Glomerular endothelial cell (primary cell): ENCODE data around the gene TINAGL1. TPM values are rescaled to one million over a fixed set of nuclear protein-coding genes. Genes with fewer than 3 reads are reported as not detected.

Experiments used
- DNase-seq: peaks from one replicate; pipeline ENCODE4 v3.0.0-alpha.2; 2011; ENCODE audit warnings: low read depth, low spot score; ENCODE audit errors: extremely low read depth
- total RNA-seq: library from RNA; depleted of rRNA; stranded (reverse); fragments of >200 nt; gene quantifications from 2 replicates; pipeline ENCODE4 v1.2.3, GENCODE V29; 2015

TINAGL1 gene
- total RNA-seq, result 286 and 412 TPM in 2 replicates

DNA sequence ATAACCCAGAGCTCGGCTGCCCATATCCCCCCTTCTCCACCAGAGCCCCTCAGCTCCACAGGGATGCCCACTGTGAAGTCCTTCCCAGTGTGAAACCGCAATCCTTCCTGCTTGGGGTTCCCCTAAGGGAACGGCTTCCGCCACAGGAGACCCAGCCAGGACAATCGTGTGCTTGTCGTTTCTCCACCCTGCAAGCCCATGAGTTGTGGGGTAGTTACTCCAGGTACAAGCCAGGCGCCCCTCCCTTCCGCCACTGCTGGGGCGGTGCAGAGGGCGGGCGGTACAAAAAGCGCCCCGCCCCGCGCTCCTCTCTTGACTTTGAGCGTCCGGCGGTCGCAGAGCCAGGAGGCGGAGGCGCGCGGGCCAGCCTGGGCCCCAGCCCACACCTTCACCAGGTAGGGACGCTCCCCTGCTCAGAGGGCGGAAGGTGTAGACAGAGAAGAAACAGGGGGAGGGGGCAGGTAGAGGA lies at the start of gene TINAGL1:
TSS of gene TINAGL1 (plus strand) at position 315 of the 469 bp plus-strand sequence. CDS start 634 bp downstream, outside the sequence.
- DNase-seq, result no peak

GRCh38 chr1:31529999-31530684 lies 46.2 kb upstream of the TINAGL1 start:
- DNase-seq, result no peak

DNA sequence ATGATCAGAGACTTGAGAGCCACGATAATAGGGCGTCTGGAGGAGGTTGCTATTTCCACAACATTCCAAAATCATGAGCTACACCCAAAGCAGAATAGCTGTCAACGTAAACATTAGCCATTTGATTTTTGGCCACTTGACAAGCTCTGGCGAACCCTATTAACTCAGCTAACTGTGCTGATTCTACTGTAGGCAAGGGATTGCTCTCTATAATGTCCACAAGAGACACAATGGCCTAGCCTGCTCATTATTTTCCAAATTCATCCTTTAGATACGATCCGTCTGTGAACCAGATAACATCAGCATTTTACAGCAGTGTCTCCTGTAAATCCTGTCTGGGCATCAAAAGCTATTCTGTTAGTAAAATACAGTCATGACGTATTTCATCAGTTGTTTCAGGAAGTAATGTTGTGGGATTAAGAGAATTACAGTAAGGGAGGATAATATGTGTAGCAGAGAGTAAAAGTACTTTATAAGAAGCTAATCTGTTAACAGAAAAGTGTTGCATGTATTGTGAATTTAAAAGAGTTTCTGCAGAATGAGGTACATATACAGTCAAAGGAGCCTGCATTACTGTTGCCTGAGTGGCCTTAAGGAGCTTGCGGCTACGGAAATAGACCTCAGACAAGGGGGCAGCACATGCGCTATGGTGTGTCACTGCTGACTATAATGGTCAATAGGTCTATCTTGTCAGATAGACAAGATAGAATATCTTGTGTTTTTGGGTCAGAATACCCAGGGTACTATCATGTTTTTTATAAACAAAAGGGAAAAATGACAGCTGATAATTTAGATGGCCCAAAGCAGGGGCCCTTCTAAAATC lies 44.9 kb upstream of the TINAGL1 start:
- no peak for DNase-seq

- DNase-seq, result no peak
These were observed 44.1 kb upstream of the TINAGL1 start for GRCh38 chr1:31532173-31532572.

DNA sequence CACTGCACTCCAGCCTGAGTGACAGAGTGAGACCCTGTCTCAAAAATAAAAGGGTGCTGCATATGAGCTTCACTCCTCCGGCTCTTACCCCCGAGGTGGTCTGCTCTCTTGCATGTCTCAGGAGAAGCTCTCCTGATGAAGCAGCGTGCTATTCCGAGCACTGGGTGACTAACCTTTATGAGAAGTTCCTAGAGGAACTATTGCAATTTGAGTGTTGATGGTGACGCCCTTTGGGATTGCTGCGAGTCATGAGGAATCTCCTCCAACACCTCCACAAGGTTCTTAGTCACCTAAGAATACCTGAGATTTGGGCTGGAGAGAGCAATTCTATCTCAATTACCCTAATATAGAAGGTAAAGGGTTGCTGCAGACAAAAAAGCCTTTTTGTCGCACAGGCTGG lies 40.8 kb upstream of the TINAGL1 start:
- DNase-seq, result no peak

DNA sequence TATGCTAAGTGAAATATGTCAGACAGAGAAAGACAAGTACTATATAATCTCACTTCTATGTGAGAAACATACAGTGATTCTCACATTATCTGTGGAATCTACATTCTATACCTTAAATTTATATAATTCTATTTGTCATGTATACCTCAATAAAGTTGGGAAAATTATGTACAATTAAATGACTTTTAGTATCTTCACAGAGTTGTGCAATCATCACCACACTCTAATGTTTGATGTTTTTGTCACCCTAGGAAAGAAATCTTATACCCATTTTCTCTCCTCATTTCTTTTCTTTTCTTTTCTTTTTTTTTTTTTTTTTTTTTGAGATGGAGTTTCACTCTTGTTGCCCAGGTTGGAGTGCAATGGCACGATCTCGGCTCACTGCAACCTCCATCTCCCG lies 37.0 kb upstream of the TINAGL1 start:
- DNase-seq, result no peak

- no peak for DNase-seq
These were observed 35.1 kb upstream of the TINAGL1 start for GRCh38 chr1:31541194-31541593.

DNA sequence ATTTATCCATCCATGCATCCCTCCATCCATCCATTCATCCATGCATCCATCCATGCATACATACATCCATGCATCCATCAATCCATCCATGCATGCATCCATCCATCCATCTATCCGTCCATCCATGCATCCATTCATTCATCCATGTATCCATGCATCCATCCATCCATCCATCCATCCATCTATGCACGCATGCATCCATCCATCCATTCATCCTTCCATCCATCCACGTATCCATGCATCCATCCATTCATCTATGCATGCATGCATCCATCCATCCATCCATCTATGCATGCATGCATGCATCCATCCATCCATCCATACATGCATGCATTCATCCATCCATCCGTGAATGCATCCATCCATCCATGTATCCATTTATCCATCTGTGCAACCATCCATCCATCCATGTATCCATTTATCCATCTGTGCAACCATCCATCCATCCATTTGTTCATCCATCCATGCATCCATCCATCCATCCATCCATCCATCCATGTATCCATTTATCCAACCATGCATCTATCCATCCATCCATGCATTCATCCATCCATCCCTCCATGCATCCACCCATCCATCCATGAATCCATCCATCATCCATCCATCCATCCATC lies 30.3 kb upstream of the TINAGL1 start:
- DNase-seq, result no peak

DNA sequence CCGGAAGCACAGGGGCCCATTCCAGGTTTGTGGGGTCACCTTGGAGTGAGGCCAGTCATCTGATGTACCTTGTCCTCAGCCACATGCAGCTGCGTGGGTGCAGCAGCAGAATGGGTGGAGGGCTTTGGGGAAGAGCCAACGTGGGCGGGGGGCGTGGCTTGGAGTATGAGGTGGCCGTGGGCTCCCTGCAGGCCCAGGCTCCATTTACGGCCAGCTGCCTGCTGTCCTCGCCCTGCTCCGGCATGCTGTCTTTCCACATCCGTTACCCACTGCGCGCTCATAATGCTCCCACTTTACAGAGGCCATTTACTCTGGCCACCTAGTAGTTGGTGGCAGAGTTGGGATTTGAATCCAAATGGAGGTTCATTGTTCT lies 27.8 kb upstream of the TINAGL1 start:
- no peak for DNase-seq

DNA sequence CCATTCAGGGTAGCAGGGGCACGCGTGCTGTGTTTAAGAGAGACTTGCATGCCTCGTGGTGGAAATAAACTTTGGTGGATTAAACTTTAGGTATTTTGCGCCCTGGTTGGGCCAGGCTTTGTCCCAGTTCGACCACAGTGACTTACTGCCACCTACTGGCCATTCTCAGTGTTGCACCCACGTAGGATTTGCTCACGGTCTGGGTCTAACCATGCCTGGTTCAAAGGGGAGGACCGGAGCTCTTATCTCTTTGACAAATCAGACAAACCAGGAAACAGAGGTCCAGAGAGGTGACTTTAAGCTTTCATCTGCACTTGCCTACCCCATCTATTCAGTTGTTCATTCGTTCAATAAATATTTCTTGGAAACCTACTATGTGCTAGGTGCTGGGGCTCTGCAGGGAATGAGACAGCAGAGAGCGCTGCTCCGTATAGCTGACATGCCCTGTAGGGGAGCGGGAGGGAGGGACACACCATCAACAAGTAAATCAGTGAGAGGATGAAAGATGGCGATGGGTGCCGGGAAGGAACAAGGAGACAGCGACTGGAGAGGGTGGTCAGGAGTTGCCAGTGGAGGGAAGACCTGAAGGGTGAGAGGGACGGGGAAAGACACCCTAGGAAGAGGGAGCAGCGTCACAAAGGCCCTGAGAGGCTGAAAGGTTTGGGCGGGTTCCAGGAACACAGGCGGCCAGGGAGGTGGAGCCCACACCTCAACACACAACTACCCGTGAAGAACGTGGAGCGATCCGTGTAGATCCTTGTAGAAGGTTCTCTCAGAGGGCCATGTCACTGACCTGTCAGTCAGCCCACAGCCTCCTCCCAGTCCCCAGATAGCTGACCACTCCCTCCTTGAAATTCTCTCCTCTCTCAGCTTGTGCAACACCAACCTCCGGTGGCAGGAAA lies 27.2 kb upstream of the TINAGL1 start:
- DNase-seq, result peak; percentile 83

- DNase-seq, result no peak
These were observed 26.3 kb upstream of the TINAGL1 start for GRCh38 chr1:31549809-31550620.

DNA sequence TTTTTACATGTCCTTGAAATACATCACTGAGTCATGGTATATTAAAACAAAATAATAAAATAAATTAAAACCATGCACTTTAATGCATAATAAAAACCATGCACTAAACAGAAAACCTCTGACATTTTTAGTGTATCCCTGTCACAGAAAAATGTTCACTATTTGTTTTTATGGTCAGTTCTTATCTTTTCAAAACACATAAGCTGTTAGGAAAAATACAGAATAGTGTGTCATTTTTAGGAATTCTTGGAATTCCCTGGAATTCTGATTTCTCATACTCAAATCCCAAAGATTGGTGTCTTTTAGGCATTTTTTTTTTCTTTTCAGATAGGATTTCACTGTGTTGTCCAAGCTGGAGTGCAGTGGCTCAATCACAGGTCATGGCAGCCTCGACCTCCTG lies 25.1 kb upstream of the TINAGL1 start:
- no peak for DNase-seq

DNA sequence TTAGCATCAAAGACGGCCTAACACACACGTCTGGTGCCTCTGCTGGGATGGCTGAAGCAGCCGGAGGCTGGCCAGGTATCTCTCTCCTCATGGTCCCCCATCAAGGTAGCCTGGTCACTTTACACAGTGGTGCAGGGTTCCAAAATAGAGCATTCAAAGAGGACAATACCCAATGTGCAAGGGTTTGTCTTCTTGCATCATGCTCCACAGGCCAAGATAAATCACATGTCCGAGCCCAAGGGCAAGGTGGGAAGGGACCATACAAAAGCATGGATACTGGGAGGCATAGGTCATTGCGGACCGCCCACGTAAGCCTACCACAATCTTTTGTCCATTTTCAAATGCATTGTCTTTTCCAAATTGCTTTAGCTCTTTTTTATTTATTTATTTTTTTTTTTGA lies 23.8 kb upstream of the TINAGL1 start:
- no peak for DNase-seq

DNA sequence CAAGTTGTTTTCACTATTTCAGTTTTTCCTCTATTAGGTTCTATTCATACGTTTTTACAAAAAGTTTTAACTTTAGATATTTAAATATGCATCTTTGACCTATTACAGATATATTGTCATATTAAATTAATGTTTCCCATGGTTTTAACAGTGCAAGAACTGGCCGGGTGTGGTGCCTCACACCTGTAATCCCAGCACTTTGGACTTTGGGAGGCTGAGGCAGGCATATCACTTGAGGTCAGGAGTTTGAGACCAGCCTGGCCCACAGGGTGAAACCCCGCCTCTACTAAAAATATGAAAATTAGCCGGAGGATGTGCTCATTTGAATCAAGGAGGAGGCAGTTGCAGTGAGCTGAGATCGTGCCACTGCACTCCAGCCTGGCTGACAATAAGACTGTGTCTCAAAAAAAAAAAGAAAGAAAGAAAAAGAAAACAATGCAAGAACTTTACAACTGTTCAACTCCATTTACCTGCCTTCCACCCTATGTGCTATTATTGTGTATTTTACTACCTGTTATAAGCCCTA lies 19.8 kb upstream of the TINAGL1 start:
- DNase-seq, result no peak

DNA sequence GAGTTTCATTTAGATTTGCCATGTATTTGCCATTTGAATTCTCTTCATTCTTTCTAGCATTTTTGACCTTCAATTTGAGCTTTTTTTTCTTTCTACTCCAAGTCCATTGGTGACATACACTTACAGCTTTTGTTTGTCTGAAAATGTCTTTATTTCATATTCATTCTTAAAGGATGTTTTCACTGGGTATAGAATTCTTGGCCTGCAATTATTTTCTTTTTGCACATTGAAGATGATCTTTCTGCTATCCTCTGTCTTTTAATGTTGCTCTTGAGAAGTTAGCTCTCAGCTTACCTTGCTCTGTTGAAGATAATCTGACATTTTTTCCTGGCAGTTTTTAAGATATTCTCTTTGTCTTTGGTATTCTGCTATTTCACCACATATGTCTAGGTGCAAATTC lies 16.6 kb upstream of the TINAGL1 start:
- DNase-seq, result no peak

- no peak for DNase-seq
These were observed 15.9 kb upstream of the TINAGL1 start for GRCh38 chr1:31560394-31560793.

- DNase-seq, result no peak
These were observed 13.5 kb upstream of the TINAGL1 start for GRCh38 chr1:31562707-31563360.

DNA sequence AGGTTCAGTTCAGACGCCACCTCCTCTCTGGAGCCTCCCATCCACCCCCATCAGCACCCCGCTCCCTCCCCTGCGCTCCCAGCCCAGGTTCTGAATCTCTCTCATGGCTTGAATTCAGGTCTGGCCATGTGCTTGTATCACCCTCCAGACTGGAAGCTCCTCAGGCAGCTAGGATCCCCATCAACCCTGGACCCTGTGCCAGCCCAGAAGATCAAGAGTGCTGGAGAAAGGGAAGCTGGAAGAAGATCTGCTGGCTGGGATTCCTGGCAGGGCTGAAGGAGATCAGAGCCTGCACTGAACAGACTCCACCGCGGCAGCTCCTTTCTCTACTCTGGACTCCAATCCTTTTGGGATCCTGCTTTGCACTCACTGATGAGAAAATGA lies 11.7 kb upstream of the TINAGL1 start:
- DNase-seq, result no peak

DNA sequence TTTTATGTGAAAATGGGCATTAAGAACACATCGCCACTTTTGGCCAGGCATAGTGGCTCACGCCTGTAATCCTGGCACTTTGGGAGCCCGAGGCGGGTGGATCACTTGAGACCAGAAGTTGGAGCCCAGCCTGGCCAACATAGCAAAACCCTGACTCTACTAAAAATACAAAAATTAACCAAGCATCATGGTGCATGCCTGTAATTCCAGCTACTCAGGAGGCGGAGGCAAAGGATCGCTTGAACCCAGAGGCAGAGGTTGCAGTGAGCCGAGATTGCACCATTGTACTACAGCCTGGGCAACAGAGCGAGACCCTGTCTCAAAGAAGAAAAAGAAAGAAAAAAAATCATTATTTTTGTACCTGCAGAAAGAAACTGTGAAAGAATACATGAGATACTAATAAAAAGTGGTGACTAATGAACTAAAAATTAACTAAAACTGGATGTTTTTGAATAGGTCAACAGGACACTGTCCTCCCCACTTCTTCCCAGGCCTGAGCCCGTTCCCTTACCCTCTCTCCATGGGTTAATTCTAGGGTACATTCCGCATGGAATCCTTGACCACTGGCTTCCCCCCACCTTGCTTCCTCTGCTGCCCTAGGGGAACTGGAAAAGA lies 8.3 kb upstream of the TINAGL1 start:
- no peak for DNase-seq
